ENCODE measurements around the gene DSC3. TPM values are rescaled to one million over a fixed set of nuclear protein-coding genes. Genes with fewer than 3 reads are reported as not detected.

DSC3 gene
- total and polyA plus RNA-seq, 2 donors (not counting 3 experiments of a cell fraction or from before 2014, with no cell fraction given) = 0.04 to 0.18 TPM

GRCh38 chr18:30965237-30965636 lies 77.3 kb downstream of the DSC3 start:
- Histone ChIP-seq H3K27me3 (ENCODE audit: control insufficient read depth in 2 of 2, insufficient read depth in 2 of 2, low read length in 2 of 2) (no peaks in the 10 kb centered on the region), H3K9me1 (replicated peaks; ENCODE audit: control insufficient read depth, extremely low read depth, insufficient read depth, low read length) (no peaks in the 10 kb centered on the region), H3K27ac (ENCODE audit: insufficient read depth, low read depth, low read length) (no peak overlapping the region), H3K36me3 (ENCODE audit: control insufficient read depth in 2 of 2, extremely low read depth in 1 of 2, insufficient read depth in 2 of 2, low read length in 2 of 2) (no peaks in the 10 kb centered on the region), H3K4me1 (ENCODE audit: control insufficient read depth, extremely low read depth, insufficient read depth, low read length) (peaks cover 3% of the 10 kb centered on the region), H4K20me1 (replicated peaks; ENCODE audit: control insufficient read depth, extremely low read depth, insufficient read depth, low read length) (no peaks in the 10 kb centered on the region), H3K79me2 (ENCODE audit: control insufficient read depth, insufficient read depth, low read length) (no peaks in the 10 kb centered on the region), H3K4me2 (ENCODE audit: insufficient read depth, low read length) (no peak overlapping the region), H2AFZ (ENCODE audit: low read depth, low read length) (no peak overlapping the region), H3K9me3 (replicated peaks; ENCODE audit: control insufficient read depth, insufficient read depth, low read length) (no peaks in the 10 kb centered on the region), H3K4me3 (replicated peaks in 1 of 3; ENCODE audit: insufficient read depth in 1 of 3, low read depth in 1 of 3, low read length in 3 of 3) (no peak overlapping the region), H3K9ac (replicated peaks; ENCODE audit: extremely low read depth, insufficient read depth, low read length) (no peak overlapping the region)
- POLR2A ChIA-PET = no interaction called here
- DNase-seq (ENCODE audit: low read depth, low spot score) = no peak
- no peak for TF ChIP-seq JUN (IDR thresholded peaks at IDR 0.05; ENCODE audit: borderline replicate concordance, insufficient read depth, insufficient read length, low read depth)
- no peak for TF ChIP-seq CTCF (IDR thresholded peaks at IDR 0.05; ENCODE audit: extremely low read depth in 1 of 2, insufficient read depth in 1 of 2, low read depth in 1 of 2, low read length in 2 of 2)
- TF ChIP-seq FOS (IDR thresholded peaks at IDR 0.05; ENCODE audit: borderline replicate concordance, insufficient read depth, low read length) = no peak
- TF ChIP-seq MAX (IDR thresholded peaks at IDR 0.05; ENCODE audit: insufficient read depth, insufficient read length) = no peak
- TF ChIP-seq POLR2A (IDR thresholded peaks at IDR 0.05; ENCODE audit: low read depth, low read length) = no peak
- TF ChIP-seq MYC (IDR thresholded peaks at IDR 0.05; ENCODE audit: low read depth, low read length) = no peak
- TF ChIP-seq EZH2 (IDR thresholded peaks at IDR 0.05; ENCODE audit: borderline replicate concordance, low read depth, low read length, severe bottlenecking) = no peak
- no peak for TF ChIP-seq GATA2 (IDR thresholded peaks at IDR 0.05; ENCODE audit: insufficient read depth, insufficient read length, low read depth, low read length)
- no peak for TF ChIP-seq POLR2AphosphoS5 (IDR thresholded peaks at IDR 0.05; ENCODE audit: insufficient read depth, low read depth, low read length)
- CTCF ChIA-PET = no interaction called here
- BruUV-seq (replicated peaks) = no TSS peak
- intact Hi-C loops (cut with micrococcal nuclease) = no loop called here
- dilution Hi-C loops (cut with MboI; ENCODE audit: extremely low pct_ligation_motif_present, low sequenced_read_pairs) = no loop called here
- no peak for FAIRE-seq
